Suprapubic skin (tissue), 4 donors: ENCODE measurements around the gene EEFSEC. TPM values are rescaled to one million over a fixed set of nuclear protein-coding genes. Genes with fewer than 3 reads are reported as not detected.
A peak's percentile ranks its signal among the peaks of the same experiment; 100 is the strongest.

Experiments
- DNase-seq, 2 donors: peaks; one replicate each; pipeline ENCODE4 v3.0.0-alpha.2; 2019; ENCODE audit warnings: low spot score in 2 of 2
- H3K27ac ChIP-seq: fragments of 200-600 bp; sonication (generic); one replicate; pipeline ENCODE4 v1.5.1; 2019
- H3K27me3 ChIP-seq: fragments of 200-600 bp; sonication (generic); one replicate; pipeline ENCODE4 v1.5.1; 2019
- H3K36me3 ChIP-seq: fragments of 200-600 bp; sonication (generic); one replicate; pipeline ENCODE4 v1.5.1; 2019
- H3K4me1 ChIP-seq: fragments of 200-600 bp; sonication (generic); one replicate; pipeline ENCODE4 v1.5.1; 2019
- H3K4me3 ChIP-seq: fragments of 200-600 bp; sonication (generic); one replicate; pipeline ENCODE4 v1.5.1; 2019; ENCODE audit warnings: mild to moderate bottlenecking
- H3K9me3 ChIP-seq: fragments of 200-600 bp; sonication (generic); one replicate; pipeline ENCODE4 v1.5.1; 2019
- EP300 ChIP-seq: sonication (generic); formaldehyde crosslinking; IDR thresholded peaks from one replicate; pipeline ENCODE4 v1.6.1; 2017; ENCODE audit warnings: antibody characterized with exemption
- POLR2A ChIP-seq, 2 donors: fragments of 450-650 bp; IDR thresholded peaks; one replicate each; pipeline ENCODE4 v1.6.1; 2017; ENCODE audit warnings: antibody characterized with exemption in 2 of 2, mild to moderate bottlenecking in 2 of 2, moderate library complexity in 2 of 2
- POLR2AphosphoS5 ChIP-seq, 3 donors: sonication (generic); formaldehyde crosslinking; IDR thresholded peaks; one replicate each; pipeline ENCODE4 v1.6.1; 2017; ENCODE audit warnings: antibody characterized with exemption in 3 of 3
- WGBS: methylation state at CpG from one replicate; pipeline ENCODE4 v1.1.5; 2018; 5-methylcytosine and 5-hydroxymethylcytosine counted together
- total RNA-seq, 4 donors: library from RNA; depleted of rRNA; stranded (reverse); fragments of >200 nt; gene quantifications; one replicate each; pipeline ENCODE4 v1.1.0, GENCODE V29; 2016
- TF ChIP-seq, protein P1 (sequence below), 2 donors: fragments of 200-600 bp in 1 of 2; fragments of 450-650 bp in 1 of 2; sonication (generic) in 1 of 2; IDR thresholded peaks; one replicate each; pipeline ENCODE4 v1.5.1; 2016 to 2019; ENCODE audit warnings: antibody characterized with exemption in 2 of 2, mild to moderate bottlenecking in 1 of 2, moderate library complexity in 1 of 2

EEFSEC gene
- total RNA-seq, 4 donors from 2014 or later: 14.3 to 19.4 (median 16.7) TPM

DNA sequence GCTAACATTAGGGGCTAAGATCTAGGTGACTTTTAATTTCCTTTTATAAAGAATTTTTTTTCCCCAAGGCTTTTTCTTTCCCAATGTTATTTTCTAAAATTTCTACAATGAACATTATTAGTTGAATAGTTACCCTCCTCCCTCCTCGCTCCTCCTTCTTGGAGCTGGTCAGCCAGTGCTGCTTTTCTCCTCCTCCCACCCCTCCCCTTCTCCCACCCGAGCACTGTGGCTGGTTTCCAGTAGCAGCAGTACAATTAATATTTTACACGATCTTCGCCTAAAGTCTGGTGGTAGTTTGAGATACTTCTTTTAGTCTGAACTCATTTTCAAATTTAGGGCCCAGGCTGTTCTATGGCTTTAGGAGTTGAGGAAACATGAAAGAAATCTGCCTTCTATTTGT is 41.6 kb downstream of the EEFSEC start:
- Histone ChIP-seq H3K27me3 (no peaks in the 10 kb centered on the region), H3K27ac (no peak overlapping the region), H3K4me1 (peaks cover 5% of the 10 kb centered on the region), H3K9me3 (no peaks in the 10 kb centered on the region), H3K4me3 (no peak overlapping the region), H3K36me3 (no peaks in the 10 kb centered on the region)
- WGBS: 46% methylated on average over 4 of the region's 4 CpGs
- DNase-seq: peak in 1 of 2 donors; percentile 29
- TF ChIP-seq POLR2A (IDR thresholded peaks at IDR 0.05) (no peak), EP300 (no peak), POLR2AphosphoS5 (IDR thresholded peaks at IDR 0.05) (no peak)
- TF ChIP-seq, protein P1, sequence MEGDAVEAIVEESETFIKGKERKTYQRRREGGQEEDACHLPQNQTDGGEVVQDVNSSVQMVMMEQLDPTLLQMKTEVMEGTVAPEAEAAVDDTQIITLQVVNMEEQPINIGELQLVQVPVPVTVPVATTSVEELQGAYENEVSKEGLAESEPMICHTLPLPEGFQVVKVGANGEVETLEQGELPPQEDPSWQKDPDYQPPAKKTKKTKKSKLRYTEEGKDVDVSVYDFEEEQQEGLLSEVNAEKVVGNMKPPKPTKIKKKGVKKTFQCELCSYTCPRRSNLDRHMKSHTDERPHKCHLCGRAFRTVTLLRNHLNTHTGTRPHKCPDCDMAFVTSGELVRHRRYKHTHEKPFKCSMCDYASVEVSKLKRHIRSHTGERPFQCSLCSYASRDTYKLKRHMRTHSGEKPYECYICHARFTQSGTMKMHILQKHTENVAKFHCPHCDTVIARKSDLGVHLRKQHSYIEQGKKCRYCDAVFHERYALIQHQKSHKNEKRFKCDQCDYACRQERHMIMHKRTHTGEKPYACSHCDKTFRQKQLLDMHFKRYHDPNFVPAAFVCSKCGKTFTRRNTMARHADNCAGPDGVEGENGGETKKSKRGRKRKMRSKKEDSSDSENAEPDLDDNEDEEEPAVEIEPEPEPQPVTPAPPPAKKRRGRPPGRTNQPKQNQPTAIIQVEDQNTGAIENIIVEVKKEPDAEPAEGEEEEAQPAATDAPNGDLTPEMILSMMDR (IDR thresholded peaks at IDR 0.05): no peak

DNA sequence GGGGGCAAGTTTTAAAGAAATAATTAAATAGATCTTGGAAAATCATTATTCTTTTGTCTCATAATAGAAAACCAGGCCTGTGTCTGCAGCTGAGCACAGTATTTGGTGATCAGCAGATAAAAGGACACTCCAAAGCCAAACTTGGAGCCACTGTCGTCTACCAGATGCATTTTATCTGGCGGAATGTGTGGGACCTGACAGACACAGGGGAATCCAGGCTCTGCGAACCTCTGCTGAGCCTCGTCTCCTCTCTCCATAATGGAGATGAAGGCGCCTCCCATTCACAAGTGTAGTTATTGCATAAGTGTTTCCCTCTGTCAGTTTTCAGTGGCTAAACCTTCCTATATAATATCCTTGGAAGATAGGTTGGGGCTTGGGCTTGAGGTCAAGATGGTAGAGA is 42.1 kb downstream of the EEFSEC start:
- Histone ChIP-seq H3K27ac (no peak overlapping the region), H3K4me1 (peaks cover 5% of the 10 kb centered on the region), H3K4me3 (no peak overlapping the region), H3K9me3 (no peaks in the 10 kb centered on the region), H3K36me3 (no peaks in the 10 kb centered on the region), H3K27me3 (no peaks in the 10 kb centered on the region)
- 93% methylated on average over 5 of the region's 5 CpGs for WGBS
- DNase-seq: peak in 1 of 2 donors; percentile 0
- TF ChIP-seq POLR2AphosphoS5 (IDR thresholded peaks at IDR 0.05): no peak
- no peak for TF ChIP-seq POLR2A (IDR thresholded peaks at IDR 0.05)
- TF ChIP-seq EP300: no peak
- TF ChIP-seq, protein P1 (IDR thresholded peaks at IDR 0.05): no peak

DNA sequence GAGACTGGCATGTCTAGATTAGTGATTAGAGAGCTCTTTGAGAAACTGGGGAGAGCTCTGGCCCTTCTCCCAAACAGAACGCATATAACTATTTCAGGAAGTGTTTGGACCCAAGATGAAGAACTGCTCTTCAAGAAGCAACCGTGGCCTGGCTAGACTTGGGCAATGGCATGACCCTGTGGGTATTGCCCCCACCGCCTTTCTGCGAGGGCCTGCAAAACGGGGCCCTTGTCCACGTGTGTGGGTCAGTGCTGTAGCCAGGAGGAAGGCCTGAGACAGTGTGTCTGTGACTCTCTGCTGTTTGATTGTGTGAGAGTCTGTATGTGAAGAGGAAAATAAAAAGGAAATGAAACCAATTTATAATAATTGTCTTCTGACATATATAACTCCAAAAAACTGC is 42.5 kb downstream of the EEFSEC start:
- no peak overlapping the region for H3K4me3 ChIP-seq
- no peaks in the 10 kb centered on the region for H3K36me3 ChIP-seq
- peak in 1 of 2 donors; percentile 69 for DNase-seq
- WGBS: 87% methylated on average over 6 of the region's 6 CpGs
- H3K9me3 ChIP-seq: no peaks in the 10 kb centered on the region
- no peaks in the 10 kb centered on the region for H3K27me3 ChIP-seq
- TF ChIP-seq, protein P1 (IDR thresholded peaks at IDR 0.05): no peak
- no peak for TF ChIP-seq POLR2A (IDR thresholded peaks at IDR 0.05)
- no peak for TF ChIP-seq EP300
- no peak overlapping the region for H3K27ac ChIP-seq
- peaks cover 5% of the 10 kb centered on the region for H3K4me1 ChIP-seq

DNA sequence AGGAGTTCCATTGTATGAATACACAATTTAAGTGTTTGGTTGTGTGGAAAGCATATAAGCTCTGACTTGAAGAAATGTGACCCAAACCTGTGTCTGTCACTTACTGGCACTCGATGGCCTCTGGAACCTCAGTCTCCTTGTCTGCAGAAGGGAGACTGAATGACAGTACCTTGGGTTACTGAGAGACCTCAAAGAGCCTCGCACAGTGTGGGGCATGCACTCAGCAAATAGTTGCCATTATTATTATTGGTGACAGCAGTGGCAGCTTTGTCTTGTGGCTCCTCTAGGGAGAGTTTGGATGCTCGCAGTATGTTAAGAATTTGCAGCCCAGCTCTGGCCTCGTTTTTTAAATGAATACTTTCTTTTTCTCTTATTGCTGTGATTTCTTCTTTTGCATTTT is 43.4 kb downstream of the EEFSEC start:
- peak in 1 of 2 donors; percentile 2 for DNase-seq
- TF ChIP-seq, protein P1 (IDR thresholded peaks at IDR 0.05): no peak
- no peak for TF ChIP-seq POLR2A (IDR thresholded peaks at IDR 0.05)
- no peak for TF ChIP-seq POLR2AphosphoS5 (IDR thresholded peaks at IDR 0.05)
- no peak for TF ChIP-seq EP300
- WGBS: 69% methylated on average over 4 of the region's 4 CpGs

DNA sequence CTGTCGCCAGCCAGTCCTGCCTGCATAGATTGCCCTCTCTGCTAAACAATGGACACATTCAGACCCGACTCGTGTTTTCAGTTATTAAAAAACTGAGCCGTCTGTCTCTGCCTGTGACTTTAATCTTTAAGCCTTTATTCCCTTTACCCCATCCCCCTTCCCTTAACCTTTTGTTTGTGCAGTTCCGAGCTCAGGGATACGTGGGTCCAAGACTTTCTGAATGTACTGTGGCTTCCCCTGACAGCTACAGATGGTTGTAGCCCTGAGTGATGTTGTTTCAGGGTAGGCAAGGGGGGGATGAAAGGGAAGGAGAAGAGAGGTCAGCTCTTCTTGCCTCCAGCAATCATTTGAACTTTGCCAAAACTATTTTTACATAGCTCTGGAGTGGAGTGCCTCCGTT is 44.6 kb downstream of the EEFSEC start:
- H3K4me1 ChIP-seq: peaks cover 5% of the 10 kb centered on the region
- H3K9me3 ChIP-seq: no peaks in the 10 kb centered on the region
- H3K4me3 ChIP-seq: no peak overlapping the region
- H3K27ac ChIP-seq: no peak overlapping the region
- 90% methylated on average over 7 of the region's 7 CpGs for WGBS
- TF ChIP-seq POLR2AphosphoS5 (IDR thresholded peaks at IDR 0.05): no peak
- TF ChIP-seq POLR2A (IDR thresholded peaks at IDR 0.05): no peak
- no peak for TF ChIP-seq EP300
- TF ChIP-seq, protein P1 (IDR thresholded peaks at IDR 0.05): no peak
- H3K36me3 ChIP-seq: no peaks in the 10 kb centered on the region
- H3K27me3 ChIP-seq: no peaks in the 10 kb centered on the region
- DNase-seq: no peak

More for the DNA sequence above, 43.4 kb downstream of the EEFSEC start:
- no peak overlapping the region for H3K4me3 ChIP-seq
- no peak overlapping the region for H3K27ac ChIP-seq
- no peaks in the 10 kb centered on the region for H3K36me3 ChIP-seq
- H3K9me3 ChIP-seq: no peaks in the 10 kb centered on the region
- H3K4me1 ChIP-seq: peaks cover 5% of the 10 kb centered on the region
- no peaks in the 10 kb centered on the region for H3K27me3 ChIP-seq
